WERI-Rb-1 (cell line): ENCODE measurements around the gene MRPL24.

ENCODE experiments used
- DNase-seq: peaks from one replicate; pipeline ENCODE4 v3.0.0-alpha.2; 2020
- H3K27ac ChIP-seq: fragments of 250-450 bp; sonication (Bioruptor Pico); 2 replicates; pipeline ENCODE4 v1.5.1; 2020; ENCODE audit warnings: mild to moderate bottlenecking, moderate library complexity
- H3K27me3 ChIP-seq: fragments of 250-450 bp; sonication (Bioruptor Pico); 2 replicates; pipeline ENCODE4 v1.5.1; 2021; ENCODE audit warnings: mild to moderate bottlenecking, low read depth, moderate library complexity; ENCODE audit not compliant: insufficient read depth, severe bottlenecking
- H3K36me3 ChIP-seq: fragments of 250-450 bp; sonication (Bioruptor Pico); 2 replicates; pipeline ENCODE4 v1.5.1; 2020; ENCODE audit warnings: mild to moderate bottlenecking, moderate library complexity
- H3K4me3 ChIP-seq: 2 replicates; pipeline ENCODE4 v1.5.1; 2011; ENCODE audit warnings: low read depth, mild to moderate bottlenecking, control low read depth, low read length
- H3K9me3 ChIP-seq: fragments of 250-450 bp; sonication (Bioruptor Pico); 2 replicates; pipeline ENCODE4 v1.5.1; 2021; ENCODE audit warnings: mild to moderate bottlenecking, moderate library complexity; ENCODE audit not compliant: severe bottlenecking
- CTCF ChIP-seq: IDR thresholded peaks from 2 replicates; pipeline ENCODE4 v1.5.1; 2011; ENCODE audit warnings: low read depth, mild to moderate bottlenecking, control low read depth, inconsistent platforms, low read length

MRPL24 gene

DNA sequence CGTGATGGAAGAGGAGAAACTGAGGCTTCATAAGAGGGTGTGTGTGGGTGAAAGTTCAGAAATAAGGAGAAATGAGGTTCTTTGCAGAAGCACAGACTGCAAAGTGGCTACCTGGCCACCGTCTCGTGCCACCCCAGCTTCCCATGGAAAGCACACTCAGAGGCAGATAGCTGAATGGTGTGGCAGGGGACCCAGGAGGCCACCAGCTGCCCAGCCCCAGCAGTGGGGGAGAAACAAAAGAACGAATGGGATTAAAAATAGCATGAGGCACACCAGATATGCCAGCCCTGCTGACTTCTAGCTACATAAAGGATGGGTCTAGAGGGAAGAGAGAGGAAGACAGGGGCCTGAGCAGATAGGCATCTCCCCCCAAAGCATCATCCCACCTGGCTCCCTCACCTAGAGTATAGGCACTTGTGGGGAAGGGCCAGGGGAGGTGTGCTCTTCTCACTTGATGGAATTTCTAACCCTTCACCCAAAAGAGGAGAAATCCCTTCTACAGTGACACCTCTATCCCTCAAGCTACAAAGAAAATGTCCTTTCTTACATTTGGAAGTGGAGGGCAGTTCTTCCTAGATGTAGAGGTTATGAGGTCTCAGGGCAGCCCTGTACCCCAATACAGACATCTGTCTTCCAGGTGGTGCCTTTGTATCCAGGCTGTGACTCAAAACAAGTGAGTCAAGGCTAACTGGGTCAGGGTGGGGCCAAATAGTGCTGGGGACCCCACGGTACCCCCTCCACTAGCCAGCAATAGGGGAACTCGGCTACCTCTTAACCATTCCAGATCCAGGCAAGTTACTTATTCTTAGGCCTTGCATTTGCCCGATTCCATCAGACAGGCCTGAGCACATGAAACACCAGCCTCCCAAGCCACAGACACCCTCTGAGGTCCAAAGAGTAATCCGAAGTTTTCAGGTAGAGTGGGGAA lies 7.1 kb upstream of the MRPL24 start:
- TF ChIP-seq CTCF, result no peak
- H3K9me3 ChIP-seq, result no peaks in the 10 kb centered on the region
- DNase-seq, result no peak
- peak overlapping the region; percentile 99 for H3K27ac ChIP-seq
- peaks cover 71% of the 10 kb centered on the region for H3K36me3 ChIP-seq
- peak overlapping the region; percentile 87 for H3K4me3 ChIP-seq
- H3K27me3 ChIP-seq, result no peaks in the 10 kb centered on the region

DNA sequence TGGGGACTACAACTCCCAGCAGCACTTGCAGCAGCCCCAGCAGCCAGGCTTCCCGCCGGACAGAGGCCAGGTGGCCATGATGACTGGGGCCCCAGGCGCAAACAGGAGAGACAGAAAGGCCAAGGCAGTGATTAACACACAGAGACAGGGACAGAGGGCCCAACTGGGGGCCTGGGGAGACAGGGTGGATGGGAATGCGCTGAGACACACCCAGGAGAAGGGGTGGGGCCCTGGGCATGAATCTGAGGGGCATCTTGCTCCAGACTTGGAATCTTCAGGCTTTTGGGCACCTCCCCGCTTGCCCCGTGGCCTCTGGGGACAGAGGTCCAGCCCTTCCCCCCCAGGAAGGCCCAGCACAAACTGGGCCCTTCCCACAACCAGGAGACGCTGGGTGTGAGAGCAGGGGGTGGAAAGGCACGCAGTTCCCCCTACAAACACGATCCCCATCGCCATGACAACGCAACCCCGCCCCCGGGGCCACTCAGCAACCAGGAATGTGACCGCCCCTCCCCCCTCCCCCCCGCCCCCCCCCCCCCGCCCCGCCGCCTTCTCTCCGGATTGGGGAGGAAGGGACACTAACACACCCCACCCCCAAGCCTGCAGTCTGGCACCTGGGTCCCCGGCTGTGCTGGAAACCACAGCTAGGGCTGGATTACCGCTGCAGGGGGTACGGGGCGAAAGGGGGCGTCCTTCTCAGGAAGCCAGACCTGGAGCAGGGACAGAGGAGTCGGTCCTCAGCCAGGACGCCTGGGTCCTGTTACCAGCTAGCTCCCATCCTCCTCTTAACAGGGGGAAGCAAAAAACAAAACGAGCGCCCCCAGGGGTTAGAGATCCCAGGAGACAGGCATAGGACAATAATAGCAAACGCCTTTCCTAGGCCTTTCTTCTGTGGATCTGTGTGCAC lies 6.1 kb upstream of the MRPL24 start:
- Histone ChIP-seq H3K9me3 (no peaks in the 10 kb centered on the region), H3K27me3 (no peaks in the 10 kb centered on the region), H3K4me3 (peak overlapping the region; percentile 87), H3K36me3 (peaks cover 78% of the 10 kb centered on the region), H3K27ac (peak overlapping the region; percentile 99)
- peak; percentile 99 for DNase-seq
- peak; percentile 58 for TF ChIP-seq CTCF

- TF ChIP-seq CTCF, result no peak
- no peaks in the 10 kb centered on the region for H3K9me3 ChIP-seq
- H3K36me3 ChIP-seq, result peaks cover 82% of the 10 kb centered on the region
- H3K4me3 ChIP-seq, result peak overlapping the region; percentile 52
- no peak for DNase-seq
- peak overlapping the region; percentile 99 for H3K27ac ChIP-seq
- no peaks in the 10 kb centered on the region for H3K27me3 ChIP-seq
Measured at GRCh38 chr1:156746406-156746727, 5.5 kb upstream of the MRPL24 start.

- Histone ChIP-seq H3K4me3 (no peak overlapping the region), H3K27ac (peak overlapping the region; percentile 99), H3K36me3 (peaks cover 78% of the 10 kb centered on the region), H3K9me3 (no peaks in the 10 kb centered on the region), H3K27me3 (no peaks in the 10 kb centered on the region)
- DNase-seq, result no peak
- no peak for TF ChIP-seq CTCF
Measured at GRCh38 chr1:156745881-156746280, 5.0 kb upstream of the MRPL24 start.

- H3K27ac ChIP-seq, result peak overlapping the region; percentile 99
Measured at GRCh38 chr1:156744786-156745419, 4.0 kb upstream of the MRPL24 start.

More at GRCh38 chr1:156744786-156745419, 4.0 kb upstream of the MRPL24 start:
- no peaks in the 10 kb centered on the region for H3K27me3 ChIP-seq
- no peaks in the 10 kb centered on the region for H3K9me3 ChIP-seq
- no peak for TF ChIP-seq CTCF
- H3K4me3 ChIP-seq, result no peak overlapping the region
- peaks cover 71% of the 10 kb centered on the region for H3K36me3 ChIP-seq
- no peak for DNase-seq
